HCT116 (cell line): ENCODE results near the gene WWP2. TPM values are rescaled to one million over a fixed set of nuclear protein-coding genes. Genes with fewer than 3 reads are reported as not detected.

Experiments
- ATAC-seq: fragments of 200-7000 bp; cut with Tn5 transposase; 2 replicates; pipeline ENCODE4 v1.9.1; 2020; ENCODE audit warnings: mild to moderate bottlenecking, moderate library complexity
- BruUV-seq: library from RNA; stranded (reverse); fragments of 400-500 nt; replicated peaks from 2 replicates; lab custom pipeline; 2021; lab: Mats Ljungman, UMichigan
- CTCF ChIA-PET: fragments of 300-600 bp; sonication (Branson Sonifier 250); formaldehyde crosslinking; loops from one replicate; lab custom pipeline; 2021; ENCODE audit warnings: antibody characterized with exemption; lab: Charles Lee
- POLR2A ChIA-PET: fragments of 300-600, 350-600 bp; sonication (Branson Sonifier 250); formaldehyde crosslinking; loops from one replicate; lab custom pipeline; 2021; ENCODE audit warnings: antibody characterized with exemption; lab: Charles Lee
- RAD21 ChIA-PET, 2 experiments: fragments of 300-600 bp; sonication (Branson Sonifier 250); formaldehyde crosslinking; loops; one replicate each; lab custom pipeline; 2023; ENCODE audit warnings: low total read pairs in 2 of 2; ENCODE audit not compliant: uncharacterized antibody in 2 of 2, unreplicated experiment in 2 of 2, low non-redundant PET in 1 of 2; lab: Charles Lee
- DNase-seq: peaks from one replicate; pipeline ENCODE4 v3.0.0-alpha.2; 2010; ENCODE audit warnings: low read depth, low spot score
- H2AFZ ChIP-seq: fragments of 200-600 bp; shearing (Covaris generic), sonication (generic); 2 replicates; pipeline ENCODE4 v1.6.1; 2017; ENCODE audit warnings: low read depth, mixed run types, mixed read lengths, antibody characterized with exemption, low read length; ENCODE audit not compliant: poor library complexity, severe bottlenecking
- H3K27ac ChIP-seq: 2 replicates; pipeline ENCODE4 v1.5.1; 2012; ENCODE audit warnings: low read depth, low read length
- H3K27me3 ChIP-seq: fragments of 200-600 bp; sonication (generic); 2 replicates; pipeline ENCODE4 v1.6.1; 2016; ENCODE audit warnings: mixed run types, low read length, mixed read lengths; ENCODE audit not compliant: insufficient read depth
- H3K36me3 ChIP-seq, 2 experiments: fragments of 200-500 bp in 1 of 2; fragments of 200-600 bp in 1 of 2; sonication (Bioruptor generic) in 1 of 2; sonication (generic) in 1 of 2; 2 replicates each; pipeline versions ENCODE4 v1.5.1 to v1.6.1; 2014 to 2016; ENCODE audit warnings: low read length in 2 of 2, inconsistent platforms in 1 of 2, mixed read lengths in 1 of 2, mixed run types in 1 of 2; ENCODE audit not compliant: insufficient read depth in 2 of 2, control insufficient read depth in 1 of 2
- H3K4me1 ChIP-seq, 2 experiments: fragments of 200-600 bp in 1 of 2; sonication (generic) in 1 of 2; 2 replicates each; pipeline versions ENCODE4 v1.5.1 to v1.6.1; 2012 to 2017; ENCODE audit warnings: low read length in 2 of 2, inconsistent platforms in 1 of 2, mild to moderate bottlenecking in 1 of 2, mixed read lengths in 1 of 2, mixed run types in 1 of 2, moderate library complexity in 1 of 2; ENCODE audit not compliant: insufficient read depth in 2 of 2, control insufficient read depth in 1 of 2
- H3K4me2 ChIP-seq: fragments of 200-600 bp; sonication (generic); 2 replicates; pipeline ENCODE4 v1.6.1; 2017; ENCODE audit warnings: mixed run types, low read length, mixed read lengths
- H3K4me3 ChIP-seq, 2 experiments: fragments of 200-600 bp in 1 of 2; sonication (generic) in 1 of 2; replicated peaks in 1 of 2; 2 replicates each; pipeline ENCODE4 v1.5.1; 2011 to 2016; ENCODE audit warnings: low read length in 2 of 2, control low read depth in 1 of 2, low read depth in 1 of 2, mild to moderate bottlenecking in 1 of 2, mixed read lengths in 1 of 2, mixed run types in 1 of 2
- H3K79me2 ChIP-seq: fragments of 200-600 bp; sonication (generic); 2 replicates; pipeline ENCODE4 v1.6.1; 2017; ENCODE audit warnings: mild to moderate bottlenecking, mixed run types, low read length, moderate library complexity, mixed read lengths; ENCODE audit not compliant: insufficient read depth
- H3K9ac ChIP-seq: fragments of 200-600 bp; sonication (generic); 2 replicates; pipeline ENCODE4 v1.6.1; 2016; ENCODE audit warnings: low read length, mixed read lengths
- H3K9me2 ChIP-seq: fragments of 200-600 bp; sonication (generic), shearing (Covaris generic); 2 replicates; pipeline ENCODE4 v1.6.1; 2017; ENCODE audit warnings: mixed run types, mild to moderate bottlenecking, moderate library complexity; ENCODE audit not compliant: insufficient read depth
- H3K9me3 ChIP-seq, 2 experiments: fragments of 200-500 bp in 1 of 2; fragments of 200-600 bp in 1 of 2; sonication (Bioruptor generic) in 1 of 2; sonication (generic) in 1 of 2; 2 replicates each; pipeline ENCODE4 v1.6.1; 2014 to 2017; ENCODE audit warnings: low read length in 2 of 2, mixed read lengths in 2 of 2, inconsistent platforms in 1 of 2, low read depth in 1 of 2, mild to moderate bottlenecking in 1 of 2, mixed run types in 1 of 2, moderate library complexity in 1 of 2; ENCODE audit not compliant: control insufficient read depth in 1 of 2, insufficient read depth in 1 of 2
- H4K20me1 ChIP-seq: fragments of 200-600 bp; sonication (generic), shearing (Covaris generic); 2 replicates; pipeline ENCODE4 v1.6.1; 2017; ENCODE audit warnings: mixed run types, mild to moderate bottlenecking, moderate library complexity; ENCODE audit not compliant: insufficient read depth
- ATF3 ChIP-seq: IDR thresholded peaks from 2 replicates; pipeline ENCODE4 v1.6.1; 2012
- CBX3 ChIP-seq: IDR thresholded peaks from 2 replicates; pipeline ENCODE4 v1.6.1; 2012; ENCODE audit warnings: low read depth
- CTCF ChIP-seq, 3 experiments: fragments of 200-600 bp in 1 of 3; sonication (generic) in 1 of 3; IDR thresholded peaks in 2 of 3; conservative IDR thresholded peaks in 1 of 3; 2 replicates each; pipeline ENCODE4 v1.5.1; 2012 to 2017; ENCODE audit warnings: low read depth in 2 of 3, low read length in 2 of 3, antibody characterized with exemption in 1 of 3, borderline replicate concordance in 1 of 3, control low read depth in 1 of 3, mild to moderate bottlenecking in 1 of 3, mixed read lengths in 1 of 3, mixed run types in 1 of 3, moderate library complexity in 1 of 3; ENCODE audit not compliant: insufficient read depth in 1 of 3
- EZH2 ChIP-seq: fragments of 200-600 bp; sonication (generic); IDR thresholded peaks from 2 replicates; pipeline ENCODE4 v1.6.1; 2017; ENCODE audit warnings: antibody characterized with exemption, mixed run types
- EZH2phosphoT487 ChIP-seq: fragments of 200-600 bp; IDR thresholded peaks from 2 replicates; pipeline ENCODE4 v1.6.1; 2018; ENCODE audit warnings: antibody characterized with exemption, borderline replicate concordance
- FOSL1 ChIP-seq: IDR thresholded peaks from 2 replicates; pipeline ENCODE4 v1.6.1; 2012; ENCODE audit warnings: low read depth
- POLR2A ChIP-seq: IDR thresholded peaks from 2 replicates; pipeline ENCODE4 v1.7.0; 2011; ENCODE audit warnings: borderline replicate concordance; ENCODE audit not compliant: insufficient read depth, insufficient read length; ENCODE audit errors: extremely low read depth
- POLR2AphosphoS5 ChIP-seq: IDR thresholded peaks from 2 replicates; pipeline ENCODE4 v1.6.1; 2011; ENCODE audit warnings: mild to moderate bottlenecking, low read depth, low read length, moderate library complexity
- RAD21 ChIP-seq: IDR thresholded peaks from 2 replicates; pipeline ENCODE4 v1.6.1; 2012; ENCODE audit warnings: low read depth, mild to moderate bottlenecking
- REST ChIP-seq: IDR thresholded peaks from 2 replicates; pipeline ENCODE4 v1.6.1; 2012; ENCODE audit warnings: low read depth
- SRF ChIP-seq: IDR thresholded peaks from 2 replicates; pipeline ENCODE4 v1.6.1; 2012; ENCODE audit warnings: low read depth
- TCF7L2 ChIP-seq: IDR thresholded peaks from 2 replicates; pipeline ENCODE4 v1.7.0; 2011; ENCODE audit warnings: borderline replicate concordance, inconsistent platforms; ENCODE audit not compliant: insufficient read depth, insufficient read length; ENCODE audit errors: extremely low read depth
- ZFX ChIP-seq: fragments of 450-650 bp; IDR thresholded peaks from 2 replicates; pipeline ENCODE4 v1.6.1; 2017
- ZNF274 ChIP-seq: fragments of 200-500 bp; sonication (Bioruptor generic); IDR thresholded peaks from 2 replicates; pipeline ENCODE4 v1.6.1; 2014; ENCODE audit warnings: mild to moderate bottlenecking, low read depth, low read length, inconsistent platforms
- intact Hi-C: fragments of 100-400 bp; cut with micrococcal nuclease; formaldehyde crosslinking; loops from 2 replicates; pipeline ENCODE4 v1.10.0; 2022
- total RNA-seq: library from RNA; stranded (reverse); gene quantifications from one replicate; pipeline ENCODE4 v1.2.1, GENCODE V29; 2021; ENCODE audit not compliant: unreplicated experiment

WWP2 gene
- total RNA-seq, 1 experiment from 2014 or later = 44.2 TPM

GRCh38 chr16:69720822-69721430 is 41.2 kb upstream of the WWP2 start:
- H3K4me2 ChIP-seq = no peak overlapping the region

GRCh38 chr16:69721441-69721957 is 40.6 kb upstream of the WWP2 start:
- no peak for ATAC-seq
- Histone ChIP-seq H3K9me3 (no peaks in the 10 kb centered on the region), H3K9me2 (no peaks in the 10 kb centered on the region), H3K79me2 (peaks cover 79% of the 10 kb centered on the region), H4K20me1 (no peaks in the 10 kb centered on the region), H3K4me3 (no peak overlapping the region), H3K4me2 (no peak overlapping the region), H3K9ac (no peak overlapping the region), H3K27ac (no peak overlapping the region), H3K27me3 (no peaks in the 10 kb centered on the region), H2AFZ (no peak overlapping the region), H3K36me3 (peaks cover 18 to 33% of the 10 kb centered on the region in 2 experiments; a peak in 3 of 4 replicates), H3K4me1 (peaks cover 14 to 43% of the 10 kb centered on the region in 2 experiments)
- no peak for DNase-seq
- intact Hi-C loops = no loop called here
- ChIA-PET CTCF (interaction anchor here (2.0 kb wide), 1 partner anchor 13 kb away, joined by 6 read pairs; no protein-coding TSS in a partner anchor), POLR2A (interaction anchor here (1.7 kb wide), 1 partner anchor 8 kb away, joined by 6 read pairs; no protein-coding TSS in a partner anchor), RAD21 (no interaction called here)
- no TSS peak for BruUV-seq
- no peak for TF ChIP-seq EZH2
- TF ChIP-seq ZFX = no peak
- no peak for TF ChIP-seq CBX3
- TF ChIP-seq ATF3 = no peak
- no peak for TF ChIP-seq CTCF (IDR thresholded peaks at IDR 0.05 in 2 of 3, conservative IDR thresholded peaks at IDR 0.05 in 1 of 3; ENCODE audit: borderline replicate concordance in 1 of 3, insufficient read depth in 1 of 3, low read depth in 2 of 3, low read length in 2 of 3)
- TF ChIP-seq FOSL1 = no peak
- TF ChIP-seq POLR2A = no peak
- TF ChIP-seq TCF7L2 = no peak
- no peak for TF ChIP-seq POLR2AphosphoS5
- TF ChIP-seq REST = no peak
- no peak for TF ChIP-seq RAD21
- no peak for TF ChIP-seq SRF
- TF ChIP-seq ZNF274 = no peak

More at GRCh38 chr16:69720822-69721430, 41.2 kb upstream of the WWP2 start:
- ChIA-PET CTCF (interaction anchor here (2.0 kb wide), 1 partner anchor 12 kb away, joined by 6 read pairs; no protein-coding TSS in a partner anchor), POLR2A (interaction anchor here (0.7 to 1.7 kb wide), 2 partner anchors 8 to 261 kb away, joined by 4 to 6 read pairs; no protein-coding TSS in a partner anchor), RAD21 (no interaction called here)
- ATAC-seq (no peak), DNase-seq (no peak)
- Histone ChIP-seq H3K79me2 (peaks cover 76% of the 10 kb centered on the region), H3K27me3 (no peaks in the 10 kb centered on the region), H4K20me1 (no peaks in the 10 kb centered on the region), H3K27ac (no peak overlapping the region), H3K9me3 (no peaks in the 10 kb centered on the region), H3K9ac (no peak overlapping the region), H3K4me1 (peaks cover 14 to 41% of the 10 kb centered on the region in 2 experiments), H3K4me3 (no peak overlapping the region), H3K36me3 (peaks cover 20 to 34% of the 10 kb centered on the region in 2 experiments; a peak in 3 of 4 replicates), H3K9me2 (no peaks in the 10 kb centered on the region), H2AFZ (no peak overlapping the region)
- no TSS peak for BruUV-seq
- TF ChIP-seq EZH2phosphoT487 = no peak
- intact Hi-C loops = no loop called here
